H1 (cell line): ENCODE measurements around the gene FRZB. TPM values are rescaled to one million over a fixed set of nuclear protein-coding genes. Genes with fewer than 3 reads are reported as not detected.

Experiments used
- CTCF ChIA-PET: fragments of 300-600 bp; sonication (Branson Sonifier 250); formaldehyde crosslinking; loops from one replicate; lab custom pipeline; 2021; ENCODE audit not compliant: partially characterized antibody; lab: Charles Lee
- POLR2A ChIA-PET: fragments of 300-600 bp; sonication (Branson Sonifier 250); formaldehyde crosslinking; loops from one replicate; lab custom pipeline; 2021; ENCODE audit warnings: inconsistent platforms; ENCODE audit not compliant: partially characterized antibody; lab: Charles Lee
- DNase-seq, 2 experiments: peaks; one replicate each; pipeline versions ENCODE4 v3.0.0 to v3.0.0-alpha.2; 2010 to 2022; ENCODE audit warnings: low spot score in 2 of 2, low read depth in 1 of 2, mixed read lengths in 1 of 2
- FAIRE-seq: peaks from 2 replicates; lab custom pipeline; 2011; peaks lifted over from hg19 to GRCh38; lab: Jason Lieb, UNC
- H2AFZ ChIP-seq: 2 replicates; pipeline ENCODE4 v1.8.1; 2012; ENCODE audit warnings: low read length, inconsistent platforms
- H2AK5ac ChIP-seq: 2 replicates; pipeline ENCODE4 v1.6.1; 2013; ENCODE audit warnings: low read depth, low read length
- H2BK120ac ChIP-seq: replicated peaks from 2 replicates; pipeline ENCODE3; 2013; ENCODE audit warnings: low read depth, low read length, inconsistent platforms
- H2BK12ac ChIP-seq: 2 replicates; pipeline ENCODE4 v1.6.1; 2013; ENCODE audit warnings: low read depth, low read length
- H2BK15ac ChIP-seq: 2 replicates; pipeline ENCODE4 v1.6.1; 2013; ENCODE audit warnings: low read length
- H2BK20ac ChIP-seq: 2 replicates; pipeline ENCODE4 v1.6.1; 2013; ENCODE audit warnings: low read length
- H2BK5ac ChIP-seq: 2 replicates; pipeline ENCODE4 v1.6.1; 2013; ENCODE audit warnings: low read depth, low read length
- H3K14ac ChIP-seq: 2 replicates; pipeline ENCODE4 v1.6.1; 2013; ENCODE audit warnings: inconsistent platforms; ENCODE audit not compliant: insufficient read length
- H3K18ac ChIP-seq: 2 replicates; pipeline ENCODE4 v1.6.1; 2013; ENCODE audit warnings: low read length; ENCODE audit errors: extremely low read depth
- H3K23ac ChIP-seq: 2 replicates; pipeline ENCODE4 v1.6.1; 2013; ENCODE audit warnings: inconsistent platforms; ENCODE audit not compliant: insufficient read length
- H3K23me2 ChIP-seq: 2 replicates; pipeline ENCODE4 v1.6.1; 2013; ENCODE audit warnings: low read depth, low read length
- H3K27ac ChIP-seq: 2 replicates; pipeline ENCODE4 v1.6.1; 2011; ENCODE audit warnings: low read depth, low read length, inconsistent platforms
- H3K27me3 ChIP-seq, 4 experiments: replicated peaks in 1 of 4; 1 replicate in 1 of 4; 2 replicates in 3 of 4; pipeline versions ENCODE4 v1.6.1 to v1.8.1; 2011 to 2013; ENCODE audit warnings: low read length in 3 of 4, mild to moderate bottlenecking in 3 of 4, inconsistent platforms in 2 of 4, mixed read lengths in 2 of 4, moderate library complexity in 1 of 4; ENCODE audit not compliant: control insufficient read depth in 3 of 4, insufficient read depth in 3 of 4; ENCODE audit errors: extremely low read depth in 1 of 4
- H3K36me3 ChIP-seq, 4 experiments: 2 replicates each; pipeline versions ENCODE4 v1.6.1 to v1.8.1; 2011 to 2013; ENCODE audit warnings: mild to moderate bottlenecking in 4 of 4, low read length in 3 of 4, moderate library complexity in 2 of 4, control low read depth in 1 of 4, inconsistent platforms in 1 of 4; ENCODE audit not compliant: insufficient read depth in 4 of 4, control insufficient read depth in 2 of 4
- H3K4ac ChIP-seq: replicated peaks from 2 replicates; pipeline ENCODE3; 2013; ENCODE audit warnings: low read length, low read depth, mixed read lengths, inconsistent platforms; ENCODE audit not compliant: insufficient read length
- H3K4me1 ChIP-seq, 4 experiments: replicated peaks in 1 of 4; 1 replicate in 1 of 4; 2 replicates in 3 of 4; pipeline versions ENCODE4 v1.6.1 to v1.8.1; 2011 to 2013; ENCODE audit warnings: low read length in 3 of 4, inconsistent platforms in 2 of 4, mixed read lengths in 1 of 4; ENCODE audit not compliant: insufficient read depth in 4 of 4, control insufficient read depth in 3 of 4
- H3K4me2 ChIP-seq, 2 experiments: 2 replicates each; pipeline versions ENCODE4 v1.6.1 to v1.8.1; 2011 to 2013; ENCODE audit warnings: low read depth in 2 of 2, low read length in 2 of 2, control low read depth in 1 of 2, inconsistent platforms in 1 of 2, mild to moderate bottlenecking in 1 of 2; ENCODE audit not compliant: insufficient read depth in 1 of 2
- H3K4me3 ChIP-seq, 4 experiments: fragments of 200-600, 300-600 bp in 1 of 4; sonication (generic), shearing (Covaris generic), sonication (Bioruptor Twin) in 1 of 4; 2 replicates each; pipeline versions ENCODE4 v1.5.1 to v1.8.1; 2011 to 2016; ENCODE audit warnings: low read length in 4 of 4, low read depth in 3 of 4, control low read depth in 2 of 4, inconsistent platforms in 2 of 4, mild to moderate bottlenecking in 2 of 4, mixed read lengths in 1 of 4, moderate library complexity in 1 of 4; ENCODE audit not compliant: insufficient read depth in 2 of 4; ENCODE audit errors: extremely low read depth in 1 of 4
- H3K56ac ChIP-seq: replicated peaks from 2 replicates; pipeline ENCODE3; 2013; ENCODE audit warnings: low read depth, mild to moderate bottlenecking, mixed read lengths, low read length, inconsistent platforms; ENCODE audit not compliant: insufficient read length
- H3K79me1 ChIP-seq: 2 replicates; pipeline ENCODE4 v1.6.1; 2013; ENCODE audit warnings: low read depth, low read length, control low read depth
- H3K79me2 ChIP-seq, 2 experiments: 2 replicates each; pipeline versions ENCODE4 v1.6.1 to v1.8.1; 2012 to 2013; ENCODE audit warnings: low read length in 2 of 2, mild to moderate bottlenecking in 2 of 2, inconsistent platforms in 1 of 2; ENCODE audit not compliant: insufficient read depth in 2 of 2, control insufficient read depth in 1 of 2
- H3K9ac ChIP-seq, 4 experiments: replicated peaks in 1 of 4; 1 replicate in 1 of 4; 2 replicates in 3 of 4; pipeline versions ENCODE4 v1.6.1 to v1.8.1; 2011 to 2013; ENCODE audit warnings: low read depth in 3 of 4, low read length in 3 of 4, control low read depth in 2 of 4, mild to moderate bottlenecking in 2 of 4, moderate library complexity in 2 of 4, inconsistent platforms in 1 of 4; ENCODE audit errors: extremely low read depth in 1 of 4
- H3K9me3 ChIP-seq, 2 experiments: 2 replicates each; pipeline versions ENCODE4 v1.6.1 to v1.8.1; 2012 to 2013; ENCODE audit warnings: mild to moderate bottlenecking in 2 of 2, moderate library complexity in 2 of 2, control low read depth in 1 of 2, inconsistent platforms in 1 of 2, low read depth in 1 of 2, low read length in 1 of 2, mixed read lengths in 1 of 2; ENCODE audit not compliant: insufficient read depth in 2 of 2
- H4K20me1 ChIP-seq, 2 experiments: replicated peaks in 1 of 2; 2 replicates each; pipeline versions ENCODE3 to v1.8.1; 2011 to 2013; ENCODE audit warnings: inconsistent platforms in 2 of 2, low read length in 2 of 2, mild to moderate bottlenecking in 1 of 2; ENCODE audit not compliant: insufficient read depth in 2 of 2, control insufficient read depth in 1 of 2
- H4K5ac ChIP-seq: 2 replicates; pipeline ENCODE4 v1.6.1; 2013; ENCODE audit warnings: low read length, low read depth, mixed read lengths, inconsistent platforms; ENCODE audit not compliant: insufficient read length
- H4K8ac ChIP-seq: 2 replicates; pipeline ENCODE4 v1.8.0; 2013; ENCODE audit warnings: mild to moderate bottlenecking, moderate library complexity, low read length, inconsistent platforms; ENCODE audit not compliant: insufficient read depth; ENCODE audit errors: extremely low read depth
- H4K91ac ChIP-seq: replicated peaks from 2 replicates; pipeline ENCODE3; 2013; ENCODE audit warnings: low read length, mixed read lengths, inconsistent platforms; ENCODE audit not compliant: insufficient read length
- BRCA1 ChIP-seq: IDR thresholded peaks from 2 replicates; pipeline ENCODE4 v1.6.1; 2012; ENCODE audit warnings: low read depth, low read length, improper control_type of control experiment
- CEBPB ChIP-seq: IDR thresholded peaks from 2 replicates; pipeline ENCODE4 v1.6.1; 2012; ENCODE audit warnings: low read depth, low read length
- CHD2 ChIP-seq: IDR thresholded peaks from 2 replicates; pipeline ENCODE4 v1.6.1; 2012; ENCODE audit warnings: low read length, improper control_type of control experiment
- EP300 ChIP-seq, 2 experiments: IDR thresholded peaks; 1 replicate in 1 of 2; 2 replicates in 1 of 2; pipeline ENCODE4 v1.6.1; 2011 to 2012; ENCODE audit warnings: low read depth in 2 of 2, low read length in 2 of 2, mild to moderate bottlenecking in 2 of 2, borderline replicate concordance in 1 of 2, inconsistent platforms in 1 of 2, moderate library complexity in 1 of 2
- KDM1A ChIP-seq: fragments of 200-600, 300-600 bp; sonication (generic); IDR thresholded peaks from 2 replicates; pipeline ENCODE4 v1.7.1; 2016; ENCODE audit warnings: mild to moderate bottlenecking, low read length, borderline replicate concordance
- KDM5A ChIP-seq: fragments of 200-600 bp; IDR thresholded peaks from 2 replicates; pipeline ENCODE4 v1.7.1; 2012; ENCODE audit warnings: mild to moderate bottlenecking, low read length, inconsistent platforms, mixed read lengths
- RNF2 ChIP-seq: fragments of 200-900, 300-1000 bp; sonication (generic); IDR thresholded peaks from 2 replicates; pipeline ENCODE4 v1.7.1; 2016; ENCODE audit warnings: borderline replicate concordance, low read depth, mild to moderate bottlenecking, antibody characterized with exemption, low read length; ENCODE audit not compliant: poor library complexity, severe bottlenecking; ENCODE audit errors: missing control alignments
- SP4 ChIP-seq: IDR thresholded peaks from 2 replicates; pipeline ENCODE4 v1.6.1; 2012; ENCODE audit warnings: low read length, inconsistent platforms
- WGBS, 2 experiments: shearing (Covaris generic) in 1 of 2; methylation state at CpG; one replicate each; pipeline versions ENCODE4 v1.1.6 to v1.1.7; 2013 to 2015; ENCODE audit warnings: low lambda C conversion rate in 2 of 2, mixed read lengths in 2 of 2, inconsistent platforms in 1 of 2, low coverage in 1 of 2, missing lambda C conversion rate in 1 of 2; ENCODE audit not compliant: insufficient replicate concordance in 2 of 2, insufficient coverage in 1 of 2, insufficient read length in 1 of 2; ENCODE audit errors: extremely low coverage in 1 of 2, missing lambda C conversion rate in 1 of 2; 5-methylcytosine and 5-hydroxymethylcytosine counted together
- polyA plus RNA-seq, 7 experiments: library from polyadenylated mRNA; depleted of rRNA in 3 of 7; stranded (reverse) in 5 of 7; unstranded in 2 of 7; fragments of >200 nt in 5 of 7; fragments of 200-250 nt in 2 of 7; gene quantifications; 1 replicate in 5 of 7; 2 replicates in 1 of 7; 4 replicates in 1 of 7; pipeline versions ENCODE4 v1.2.1 to v1.2.3, GENCODE V29; 2011 to 2013; ENCODE audit warnings: missing spikeins in 2 of 7, mixed read lengths in 2 of 7
- total RNA-seq: library from RNA; stranded (reverse); fragmentation: NEBNext Ultra II Directional; extraction: Animal tissue kit (Norgen Biotek cat#: 25700); gene quantifications from 2 replicates; pipeline ENCODE4 v1.2.1, GENCODE V29; 2021

FRZB gene
- total and polyA plus RNA-seq, 2 of the 8 experiments (the other 6 are each of a cell fraction or from before 2014, with no cell fraction given): 4.4 to 4.6 TPM

GRCh38 chr2:182887093-182887492 is 20.7 kb upstream of the FRZB start:
- H3K14ac ChIP-seq: no peak overlapping the region
- H3K23me2 ChIP-seq: no peaks in the 10 kb centered on the region
- H3K9ac ChIP-seq: no peak overlapping the region
- POLR2A ChIA-PET: no interaction called here
- no peak overlapping the region for H3K4me3 ChIP-seq
- no peaks in the 10 kb centered on the region for H3K79me2 ChIP-seq
- DNase-seq: no peak
- H4K5ac ChIP-seq: no peak overlapping the region
- no peak overlapping the region for H2BK20ac ChIP-seq
- H4K8ac ChIP-seq: no peak overlapping the region
- no peak for TF ChIP-seq KDM5A
- no peak for TF ChIP-seq RNF2
- no peak for TF ChIP-seq SP4
- TF ChIP-seq CHD2: no peak
- no peak for TF ChIP-seq EP300 (IDR thresholded peaks at IDR 0.05; ENCODE audit: borderline replicate concordance in 1 of 2, low read depth in 2 of 2, low read length in 2 of 2)
- TF ChIP-seq KDM1A: no peak
- TF ChIP-seq BRCA1: no peak
- TF ChIP-seq CEBPB: no peak
- H3K4me1 ChIP-seq: no peaks in the 10 kb centered on the region
- no peaks in the 10 kb centered on the region for H4K20me1 ChIP-seq
- no peak for FAIRE-seq
- no peak overlapping the region for H2AFZ ChIP-seq
- 75% methylated on average over 6 of the region's 6 CpGs; no CpG with 5 or more reads in 1 of the 2 experiments for WGBS, 2 experiments
- no peak overlapping the region for H3K4ac ChIP-seq
- H3K36me3 ChIP-seq: no peaks in the 10 kb centered on the region
- H2AK5ac ChIP-seq: no peak overlapping the region
- no peak overlapping the region for H3K23ac ChIP-seq
- no peaks in the 10 kb centered on the region for H3K27me3 ChIP-seq
- no peak overlapping the region for H2BK15ac ChIP-seq
- H3K4me2 ChIP-seq: no peak overlapping the region
- H4K91ac ChIP-seq: no peak overlapping the region
- CTCF ChIA-PET: no interaction called here
- H3K79me1 ChIP-seq: no peaks in the 10 kb centered on the region
- H3K9me3 ChIP-seq: no peaks in the 10 kb centered on the region
- H2BK12ac ChIP-seq: no peak overlapping the region
- no peak overlapping the region for H2BK5ac ChIP-seq
- no peak overlapping the region for H3K56ac ChIP-seq
- no peak overlapping the region for H2BK120ac ChIP-seq
- no peak overlapping the region for H3K18ac ChIP-seq
- no peak overlapping the region for H3K27ac ChIP-seq
